GM18498 (cell line): ENCODE results near the gene MYH14.

ENCODE experiments used
- ATAC-seq: cut with Tn5 transposase; IDR thresholded peaks from one replicate; pipeline ENCODE4 v1.9.1; 2021; ENCODE audit warnings: mild to moderate bottlenecking, moderate library complexity; ENCODE audit not compliant: unreplicated experiment

Gene MYH14

DNA sequence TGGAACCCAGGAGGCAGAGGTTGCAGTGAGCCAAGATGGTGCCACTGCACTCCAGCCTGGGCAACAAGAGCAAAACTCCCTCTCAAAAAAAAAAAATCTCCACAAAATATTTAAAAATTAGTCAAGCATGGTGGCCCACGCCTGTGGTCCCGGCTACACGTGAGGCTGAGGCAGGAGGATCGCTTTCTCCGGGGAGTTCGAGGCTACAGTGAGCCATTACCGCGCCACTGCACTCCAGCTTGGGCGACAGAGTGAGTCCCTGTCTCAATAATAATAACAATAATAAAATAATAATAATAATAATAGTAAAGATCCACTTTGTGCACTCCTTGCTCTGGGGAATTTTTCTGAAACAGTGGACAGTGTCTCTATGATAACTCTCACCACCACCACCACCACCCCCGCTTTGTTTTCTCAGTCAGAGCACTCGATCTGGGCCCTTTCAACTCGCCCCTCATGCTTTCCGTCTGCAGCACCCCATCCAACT, 153.3 kb downstream of the MYH14 start:
- ATAC-seq = no peak

DNA sequence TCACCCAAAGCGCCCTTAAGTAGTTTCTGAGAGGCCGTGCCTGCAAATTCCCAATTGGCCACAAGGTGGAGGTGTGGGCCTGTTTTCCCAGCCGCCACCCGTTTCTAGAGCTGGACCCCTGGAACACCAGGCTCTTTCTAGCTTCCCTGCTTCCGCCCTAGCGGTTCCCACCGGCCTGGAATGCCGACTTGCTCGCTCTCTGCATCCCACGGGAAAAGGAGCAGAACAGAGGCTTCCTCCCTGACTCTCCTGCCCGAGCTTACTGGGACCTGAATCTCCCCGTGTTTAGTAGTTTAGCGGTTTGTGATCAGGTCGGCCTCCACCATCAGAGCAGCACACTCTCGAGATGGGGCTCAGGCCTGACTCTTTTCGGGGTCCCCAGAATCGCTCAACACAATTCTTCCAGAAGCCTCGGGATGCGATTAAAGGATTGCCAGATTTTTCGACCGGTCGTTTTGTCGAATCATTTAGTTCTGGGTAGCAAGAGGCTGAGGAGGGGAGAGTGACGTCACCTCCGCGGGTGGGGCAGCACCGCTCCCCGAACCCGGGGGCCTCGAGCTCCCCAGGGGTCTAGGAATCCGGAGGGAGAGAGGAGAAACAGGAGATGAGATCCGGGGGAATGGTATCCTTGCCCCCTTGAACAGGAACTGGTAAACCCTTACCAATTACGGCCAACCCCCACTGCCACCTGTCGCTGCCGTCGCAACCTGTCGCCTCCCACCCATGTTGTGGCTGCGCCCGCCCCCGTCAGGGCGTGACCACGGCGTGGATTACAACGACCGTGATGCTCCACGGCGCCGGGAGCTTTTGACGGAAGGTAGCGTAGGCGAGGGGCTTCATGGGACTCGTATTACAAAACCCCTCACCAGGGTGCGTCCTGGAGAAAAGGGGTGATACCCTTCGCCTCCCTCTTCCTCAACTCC, 154.0 kb downstream of the MYH14 start:
- peak; percentile 52 for ATAC-seq

DNA sequence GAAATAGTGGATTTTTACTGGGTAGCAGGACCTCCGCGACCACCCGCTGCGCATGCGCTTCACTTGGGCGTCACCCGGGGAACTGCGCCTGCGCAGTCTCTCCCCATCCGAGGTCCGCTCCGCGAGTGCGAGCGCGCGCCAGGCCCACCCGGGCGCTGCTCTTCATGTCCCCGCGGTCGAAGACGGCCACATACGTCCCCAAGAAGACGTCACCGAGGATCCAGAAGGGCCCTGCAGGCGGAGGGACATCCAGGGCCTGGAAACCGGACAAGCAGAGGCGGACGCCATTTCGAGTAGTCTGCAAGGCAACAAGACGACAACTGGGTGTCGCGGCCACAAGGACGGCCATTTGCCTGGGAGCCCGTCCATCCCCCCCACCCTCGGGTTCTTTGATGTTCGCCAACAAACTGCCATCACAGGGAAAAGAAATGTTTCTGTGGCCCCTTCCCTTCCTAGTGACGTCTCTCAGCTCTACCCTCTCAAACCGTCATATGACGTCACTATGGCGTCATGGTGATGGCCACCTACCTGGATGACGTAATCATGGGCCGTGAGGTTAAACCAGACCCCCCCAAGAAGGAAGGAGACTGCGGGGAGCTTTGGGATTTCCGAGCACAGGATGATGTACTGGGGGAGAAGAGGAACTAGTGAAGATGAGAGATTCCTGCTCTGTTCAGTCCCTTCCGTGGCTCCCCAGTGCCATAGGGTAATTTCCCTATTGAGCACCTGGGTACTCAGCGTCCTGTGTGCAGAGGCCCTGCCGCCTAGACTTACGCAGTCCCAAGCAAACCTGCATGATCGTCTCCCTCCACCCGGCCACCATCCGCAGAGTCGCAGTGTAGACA, 155.3 kb downstream of the MYH14 start:
- ATAC-seq = no peak

DNA sequence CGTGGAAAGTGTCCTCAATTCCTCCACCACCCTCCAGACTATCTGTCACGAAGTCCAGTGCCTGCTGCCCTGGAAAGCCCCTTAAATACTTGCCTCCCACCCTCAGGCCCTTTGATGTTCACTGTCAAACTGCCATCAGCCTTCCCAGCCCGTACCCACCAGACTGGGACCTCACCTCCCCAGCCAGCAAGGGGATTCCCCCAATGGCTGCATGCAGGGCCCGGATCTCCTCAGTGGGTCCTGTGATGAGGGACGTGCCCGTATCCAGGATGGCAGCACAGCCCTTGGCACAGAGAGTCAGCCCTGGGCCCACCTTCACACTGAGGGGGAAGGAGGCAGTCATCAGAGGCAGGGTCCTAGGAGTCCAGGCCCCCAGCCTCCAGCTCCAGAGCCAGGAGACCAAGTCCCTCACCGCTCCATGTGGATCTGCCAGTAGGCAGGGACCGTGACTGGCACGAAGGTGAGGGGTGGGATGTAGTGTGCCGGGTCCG, 156.0 kb downstream of the MYH14 start:
- no peak for ATAC-seq
